Ovary (tissue), 9 donors: Measurements from ENCODE around the gene RAPGEF2. TPM values are rescaled to one million over a fixed set of nuclear protein-coding genes. Genes with fewer than 3 reads are reported as not detected.

Experiments
- DNase-seq, 5 donors: peaks; one replicate each; pipeline ENCODE4 v3.0.0-alpha.2; 2019 to 2020
- H3K27ac ChIP-seq, 2 donors: fragments of 200-600 bp; one replicate each; pipeline versions ENCODE4 v1.5.1 to v1.8.0; 2019 to 2022
- H3K27me3 ChIP-seq: fragments of 200-600 bp; one replicate; pipeline ENCODE4 v1.8.0; 2022
- H3K36me3 ChIP-seq: fragments of 200-600 bp; sonication (generic); one replicate; pipeline ENCODE4 v1.5.1; 2019
- H3K4me1 ChIP-seq: one replicate; pipeline ENCODE4 v1.8.1; 2013; ENCODE audit warnings: mild to moderate bottlenecking, moderate library complexity; ENCODE audit not compliant: insufficient read depth
- H3K4me3 ChIP-seq: fragments of 200-600 bp; sonication (generic); one replicate; pipeline ENCODE4 v1.5.1; 2017
- H3K9me3 ChIP-seq, 2 donors: fragments of 200-600 bp in 1 of 2; sonication (generic) in 1 of 2; one replicate each; pipeline versions ENCODE4 v1.5.1 to v1.8.1; 2013 to 2019; ENCODE audit warnings: mild to moderate bottlenecking in 1 of 2, moderate library complexity in 1 of 2
- EP300 ChIP-seq: sonication (generic); formaldehyde crosslinking; IDR thresholded peaks from one replicate; pipeline ENCODE4 v1.6.1; 2017; ENCODE audit warnings: antibody characterized with exemption
- POLR2A ChIP-seq: fragments of 450-650 bp; IDR thresholded peaks from one replicate; pipeline ENCODE4 v1.6.1; 2017; ENCODE audit warnings: antibody characterized with exemption, mild to moderate bottlenecking, moderate library complexity
- WGBS, 3 donors: extraction: QIAGEN DNeasy Blood & Tissue Kit in 1 of 3; methylation state at CpG; one replicate each; pipeline versions ENCODE4 v1.1.5 to v1.1.7; 2013 to 2017; 5-methylcytosine and 5-hydroxymethylcytosine counted together
- intact Hi-C, 4 donors: fragments of 100-400 bp; cut with DNase I; formaldehyde crosslinking; loops; one replicate each; pipeline versions ENCODE4 v1.11.0 to v1.15.1; 2022 to 2023
- microRNA-seq, 3 donors: library from miRNA; unstranded; fragments of <30 nt; microRNA quantifications; one replicate each; pipeline versions ENCODE4 to v1.2.0, GENCODE V29; 2019 to 2020
- polyA plus RNA-seq, 2 donors: library from polyadenylated mRNA; stranded (reverse); fragments of 200-250 nt in 1 of 2; fragments of 350-450 nt in 1 of 2; fragmentation: Illumina TruSeq in 1 of 2; extraction: RNeasy Lipid Tissue Mini Kit (QIAGEN cat#74804) in 1 of 2; gene quantifications; one replicate each; pipeline ENCODE4 v1.2.3, GENCODE V29; 2013 to 2014
- small RNA-seq: library from RNA; depleted of rRNA; stranded (forward); fragments of <200 nt; gene quantifications from one replicate; pipeline ENCODE3, GENCODE V24; 2016
- total RNA-seq, 7 donors: library from RNA; depleted of rRNA in 2 of 7; stranded (reverse); fragments of >200 nt in 2 of 7; fragmentation: NEBNext Ultra II Directional in 3 of 7; extraction: Animal tissue kit (Norgen Biotek cat#: 25700) in 3 of 7; gene quantifications; one replicate each; pipeline versions ENCODE4 v1.1.0 to v1.2.4, GENCODE V29; 2016 to 2023
- TF ChIP-seq, protein P1 (sequence below), 3 donors: fragments of 450-650 bp in 2 of 3; fragments of 200-600 bp in 1 of 3; IDR thresholded peaks; one replicate each; pipeline versions ENCODE4 v1.5.1 to v1.8.0; 2016 to 2022; ENCODE audit warnings: antibody characterized with exemption in 3 of 3, mild to moderate bottlenecking in 1 of 3
- donor health status: DM: no; HTN: no; CAD: no; lungs with moderate emphysema.
- donor health status: DM: no; HTN: no; CAD: no.
- donor health status: Bipolar disorder and iron deficiency.
- donor health status: DM: yes; HTN: yes; CAD: no.
- donor health status: DM: no; HTN: no; CAD: no.
- donor health status: DM: yes; HTN: yes; CAD: no.

RAPGEF2 gene
- total and polyA plus RNA-seq, 9 donors, result 11.5 to 46.5 (median 25.4) TPM

- intact Hi-C loops, result no loop called here
- H3K4me3 ChIP-seq, result no peak overlapping the region
- TF ChIP-seq POLR2A (no peak), EP300 (no peak)
- TF ChIP-seq, protein P1, sequence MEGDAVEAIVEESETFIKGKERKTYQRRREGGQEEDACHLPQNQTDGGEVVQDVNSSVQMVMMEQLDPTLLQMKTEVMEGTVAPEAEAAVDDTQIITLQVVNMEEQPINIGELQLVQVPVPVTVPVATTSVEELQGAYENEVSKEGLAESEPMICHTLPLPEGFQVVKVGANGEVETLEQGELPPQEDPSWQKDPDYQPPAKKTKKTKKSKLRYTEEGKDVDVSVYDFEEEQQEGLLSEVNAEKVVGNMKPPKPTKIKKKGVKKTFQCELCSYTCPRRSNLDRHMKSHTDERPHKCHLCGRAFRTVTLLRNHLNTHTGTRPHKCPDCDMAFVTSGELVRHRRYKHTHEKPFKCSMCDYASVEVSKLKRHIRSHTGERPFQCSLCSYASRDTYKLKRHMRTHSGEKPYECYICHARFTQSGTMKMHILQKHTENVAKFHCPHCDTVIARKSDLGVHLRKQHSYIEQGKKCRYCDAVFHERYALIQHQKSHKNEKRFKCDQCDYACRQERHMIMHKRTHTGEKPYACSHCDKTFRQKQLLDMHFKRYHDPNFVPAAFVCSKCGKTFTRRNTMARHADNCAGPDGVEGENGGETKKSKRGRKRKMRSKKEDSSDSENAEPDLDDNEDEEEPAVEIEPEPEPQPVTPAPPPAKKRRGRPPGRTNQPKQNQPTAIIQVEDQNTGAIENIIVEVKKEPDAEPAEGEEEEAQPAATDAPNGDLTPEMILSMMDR (IDR thresholded peaks at IDR 0.05), result no peak
- no peaks in the 10 kb centered on the region for H3K9me3 ChIP-seq
- 14 to 23% (median 14%) methylated on average over 4 of the region's 4 CpGs for WGBS, 3 donors
- no peaks in the 10 kb centered on the region for H3K36me3 ChIP-seq
- DNase-seq, result no peak
- H3K27me3 ChIP-seq, result no peaks in the 10 kb centered on the region
- H3K4me1 ChIP-seq, result no peaks in the 10 kb centered on the region
- H3K27ac ChIP-seq, result no peak overlapping the region
These were observed 298.4 kb downstream of the RAPGEF2 start for GRCh38 chr4:159401226-159401712.

DNA sequence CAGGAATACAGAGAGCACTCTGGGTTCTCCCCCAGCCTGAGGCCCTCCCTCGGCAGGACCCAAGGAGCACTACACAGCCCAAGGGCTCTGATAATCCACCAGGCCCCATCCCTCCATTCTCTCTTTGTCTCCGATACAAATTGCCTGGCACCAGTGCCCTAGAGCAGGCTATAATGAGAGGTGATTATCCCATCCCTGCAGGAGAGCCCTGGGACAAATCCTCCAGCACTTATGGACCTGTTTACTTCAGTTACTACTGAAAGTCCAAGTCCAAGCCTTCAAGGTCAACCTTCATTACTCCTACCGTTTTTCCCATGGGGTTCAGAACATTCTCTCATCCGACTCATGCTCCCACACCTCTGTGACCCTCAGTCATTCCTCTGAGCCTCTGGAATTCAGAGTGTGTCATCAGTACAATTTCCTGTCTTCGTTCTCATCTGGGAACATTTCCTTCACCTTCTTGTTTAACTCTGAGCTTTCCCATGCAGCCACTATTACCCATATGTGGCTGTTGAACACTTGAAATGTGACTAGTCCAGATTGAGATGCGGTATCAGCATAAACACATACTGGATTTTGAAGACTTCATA lies 299.0 kb downstream of the RAPGEF2 start:
- Histone ChIP-seq H3K36me3 (no peaks in the 10 kb centered on the region), H3K4me3 (no peak overlapping the region), H3K27ac (peak overlapping the region in 1 of 2 donors; percentile 11), H3K9me3 (no peaks in the 10 kb centered on the region), H3K27me3 (no peaks in the 10 kb centered on the region), H3K4me1 (no peaks in the 10 kb centered on the region)
- 39 to 47% (median 43%) methylated on average over 6 of the region's 6 CpGs for WGBS, 3 donors
- no peak for DNase-seq
- intact Hi-C loops, result no loop called here
- TF ChIP-seq, protein P1 (IDR thresholded peaks at IDR 0.05), result no peak

Small RNA genes within 50 kb of the gene (microRNA-seq; reads per million reads assigned to microRNA genes)
- gene MIR3688-1 (0 reads per million in 3 donors), gene MIR3688-2 (0 reads per million in 3 donors)

Small RNA genes within 50 kb of the gene (small RNA-seq; reads per million reads assigned to genes)
- gene AC074344.1 (not detected), gene MIR3688-1 (not detected), gene RF00019 (not detected)
